GM10847 (cell line): ENCODE measurements around the gene FPR2.

Experiments
- POLR2A ChIP-seq: IDR thresholded peaks from 2 replicates; pipeline ENCODE4 v1.6.1; 2011; ENCODE audit not compliant: insufficient read length; ENCODE audit errors: extremely low read depth

FPR2 gene

GRCh38 chr19:51733742-51734522, 27.0 kb upstream of the FPR2 start:
- no peak for TF ChIP-seq POLR2A

GRCh38 chr19:51735759-51736449, 25.1 kb upstream of the FPR2 start:
- TF ChIP-seq POLR2A, result no peak

GRCh38 chr19:51737389-51737788, 23.6 kb upstream of the FPR2 start:
- TF ChIP-seq POLR2A, result no peak

GRCh38 chr19:51737924-51738323, 23.1 kb upstream of the FPR2 start:
- TF ChIP-seq POLR2A, result no peak

DNA sequence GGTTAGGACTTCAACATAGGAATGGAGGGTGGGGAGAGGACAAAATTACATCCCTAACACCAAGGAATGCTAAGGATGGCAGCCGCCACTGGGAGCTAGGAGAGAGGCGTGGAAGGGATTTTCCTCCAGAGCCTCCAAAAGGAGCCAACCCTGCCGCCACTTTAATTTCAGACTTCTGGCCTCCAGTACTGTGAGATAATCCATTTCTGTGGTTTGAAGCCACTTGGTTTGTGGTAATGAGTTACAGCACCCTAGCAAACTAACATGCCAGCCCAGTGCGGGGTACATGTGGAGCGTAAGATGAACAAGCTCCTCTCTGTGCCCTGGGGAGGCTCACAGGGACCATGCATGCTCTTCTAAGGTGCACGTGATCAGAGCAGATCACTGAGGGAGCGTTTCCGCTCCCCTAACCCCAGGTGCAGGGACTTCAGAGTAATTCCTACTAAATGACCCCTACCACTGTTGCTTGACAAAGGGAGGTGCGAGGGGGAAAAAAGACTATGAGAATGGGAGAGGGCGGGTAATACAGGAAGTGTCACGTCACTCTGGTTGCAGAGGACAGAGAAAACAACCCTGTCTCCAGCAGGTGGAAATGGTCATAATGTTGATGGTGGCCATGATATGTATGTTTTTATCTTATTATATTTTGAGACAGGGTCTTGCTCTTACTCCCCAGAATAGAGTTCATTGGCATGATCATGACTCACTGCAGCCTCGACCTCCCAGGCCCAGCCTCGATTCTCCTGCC, 21.3 kb upstream of the FPR2 start:
- no peak for TF ChIP-seq POLR2A

DNA sequence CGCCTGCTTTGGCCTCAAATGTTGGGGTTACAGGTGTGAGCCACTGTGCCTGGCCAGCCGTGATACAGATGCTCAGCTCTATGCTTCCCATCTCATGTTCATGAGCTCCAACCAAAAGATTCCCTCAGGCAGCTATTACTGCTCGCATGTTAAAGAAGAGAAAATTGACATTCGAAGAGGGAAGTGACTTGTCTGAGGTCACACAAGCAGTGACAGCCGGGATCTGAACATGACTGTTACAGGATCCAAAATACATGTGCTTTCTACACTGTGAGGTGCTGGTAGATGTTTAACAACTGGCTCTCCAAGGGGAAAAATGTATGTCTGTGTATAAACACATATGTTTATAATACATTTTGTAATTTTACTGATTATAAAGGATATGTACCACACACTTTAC, 20.6 kb upstream of the FPR2 start:
- TF ChIP-seq POLR2A, result no peak

GRCh38 chr19:51742789-51743188, 18.2 kb upstream of the FPR2 start:
- TF ChIP-seq POLR2A, result no peak

- no peak for TF ChIP-seq POLR2A
These were observed 17.6 kb upstream of the FPR2 start for GRCh38 chr19:51743405-51743804.

GRCh38 chr19:51746731-51747130, 14.2 kb upstream of the FPR2 start:
- no peak for TF ChIP-seq POLR2A

DNA sequence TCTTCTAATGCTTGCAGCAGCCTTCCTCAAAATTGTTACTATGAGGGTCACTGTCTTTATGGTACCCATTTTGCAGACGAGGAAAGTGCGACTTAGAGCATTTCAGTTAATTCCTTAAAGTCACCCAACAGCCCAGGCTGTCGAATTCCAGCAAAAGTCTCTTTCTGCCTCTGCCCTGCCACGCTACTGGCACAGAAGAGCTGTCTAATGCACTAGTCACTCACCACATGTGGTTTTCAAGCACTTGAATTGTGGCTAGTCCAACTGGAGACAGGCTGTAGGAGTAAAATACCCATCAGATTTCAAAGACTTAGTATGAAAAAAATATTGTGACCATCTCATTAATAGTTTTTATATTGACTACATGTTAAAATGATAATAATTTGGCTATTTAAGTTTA, 11.0 kb upstream of the FPR2 start:
- TF ChIP-seq POLR2A, result no peak

- no peak for TF ChIP-seq POLR2A
These were observed 10.4 kb upstream of the FPR2 start for GRCh38 chr19:51750400-51751094.

DNA sequence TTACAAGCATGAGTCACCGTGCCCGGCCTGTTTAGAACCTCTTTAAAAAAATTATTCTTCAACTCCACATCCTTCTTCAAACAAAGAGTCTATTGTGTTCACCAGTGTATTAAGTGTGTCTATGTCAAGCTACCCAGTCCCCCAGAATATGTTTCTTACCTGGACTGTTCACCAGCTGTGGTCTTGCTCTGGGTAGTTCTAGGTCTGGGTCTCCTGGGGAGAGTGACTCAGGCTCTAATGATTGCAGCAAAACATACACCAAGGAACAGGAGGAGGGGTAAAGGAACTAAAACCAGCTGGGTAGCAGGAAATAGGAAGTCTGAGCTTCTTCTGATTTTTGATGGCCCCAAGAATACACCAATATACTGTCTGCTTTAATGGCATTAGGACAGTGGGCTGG, 9.3 kb upstream of the FPR2 start, which contains the start of gene FPR1:
Gene FPR1, minus strand, starts transcription at position 224 of the 400 bp plus-strand sequence. CDS start 4,884 bp downstream, outside the sequence.
- TF ChIP-seq POLR2A, result no peak

DNA sequence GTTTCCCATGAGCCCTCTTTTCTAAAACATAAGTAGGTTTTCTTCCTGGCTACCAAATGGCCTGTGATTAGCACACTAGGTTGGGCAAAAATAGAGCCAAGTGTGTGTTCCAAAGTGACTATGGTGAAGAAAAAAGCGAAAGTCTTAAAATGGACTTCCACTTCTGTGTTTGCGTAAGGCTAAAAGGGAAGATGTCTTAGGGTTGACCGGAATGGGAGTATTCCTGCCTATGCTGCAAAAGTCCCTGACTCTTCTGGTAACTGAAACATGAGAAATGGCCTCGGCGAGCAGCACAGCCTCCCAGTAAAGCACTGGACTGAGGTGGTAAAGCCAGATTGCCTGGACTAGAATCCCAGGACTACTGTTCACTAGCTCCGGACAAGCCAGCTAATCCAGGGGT, 6.9 kb upstream of the FPR2 start:
- TF ChIP-seq POLR2A, result no peak

- TF ChIP-seq POLR2A, result no peak
These were observed 6.2 kb upstream of the FPR2 start for GRCh38 chr19:51754770-51755169.

DNA sequence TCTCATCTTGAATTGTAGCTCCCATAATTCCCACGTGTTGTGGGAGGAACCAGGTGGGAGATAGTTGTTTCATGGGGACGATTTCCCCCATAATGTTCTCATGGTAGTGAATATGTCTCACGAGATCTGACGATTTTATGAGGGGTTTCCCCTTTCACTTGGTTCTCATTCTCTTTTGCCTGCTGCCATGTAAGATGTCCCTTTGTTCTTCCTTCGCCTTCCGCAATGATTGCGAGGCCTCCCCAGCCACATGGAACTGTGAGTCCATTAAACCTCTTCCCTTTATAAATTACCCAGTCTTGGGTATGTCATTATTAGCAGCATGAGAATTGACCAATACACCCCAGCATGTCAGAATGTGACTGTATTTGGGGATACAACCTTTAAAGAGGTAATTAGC, 5.4 kb upstream of the FPR2 start:
- TF ChIP-seq POLR2A, result no peak
